Trophoblast cell (in vitro differentiated cells and primary cell): ENCODE results near the gene CNKSR3.
A peak's percentile ranks its signal among the peaks of the same experiment; 100 is the strongest.

Experiments
- DNase-seq, 2 donors: peaks; one replicate each; pipeline ENCODE4 v3.0.0-alpha.2; 2016
- H2AFZ ChIP-seq: 2 replicates; pipeline ENCODE4 v1.6.1; 2013; ENCODE audit warnings: low read length, moderate library complexity, mild to moderate bottlenecking; ENCODE audit not compliant: insufficient read depth, poor library complexity
- H2AK5ac ChIP-seq: 2 replicates; pipeline ENCODE4 v1.6.1; 2013; ENCODE audit warnings: mild to moderate bottlenecking, low read length
- H2BK120ac ChIP-seq: 2 replicates; pipeline ENCODE4 v1.6.1; 2013; ENCODE audit warnings: low read length, mild to moderate bottlenecking, moderate library complexity; ENCODE audit not compliant: insufficient read depth, poor library complexity
- H2BK12ac ChIP-seq: 2 replicates; pipeline ENCODE4 v1.6.1; 2013; ENCODE audit warnings: mild to moderate bottlenecking, low read length, moderate library complexity
- H2BK5ac ChIP-seq: 2 replicates; pipeline ENCODE4 v1.6.1; 2013; ENCODE audit warnings: low read length, low read depth, moderate library complexity, mild to moderate bottlenecking; ENCODE audit not compliant: poor library complexity
- H3K14ac ChIP-seq: 2 replicates; pipeline ENCODE4 v1.6.1; 2013; ENCODE audit warnings: mild to moderate bottlenecking, low read length
- H3K18ac ChIP-seq: 2 replicates; pipeline ENCODE4 v1.6.1; 2013; ENCODE audit warnings: mild to moderate bottlenecking, low read length
- H3K23ac ChIP-seq: 2 replicates; pipeline ENCODE4 v1.6.1; 2013; ENCODE audit warnings: low read length
- H3K27ac ChIP-seq: 2 replicates; pipeline ENCODE4 v1.5.1; 2013; ENCODE audit warnings: low read depth, mild to moderate bottlenecking, inconsistent platforms, low read length, moderate library complexity
- H3K27me3 ChIP-seq: 2 replicates; pipeline ENCODE4 v1.6.1; 2013; ENCODE audit warnings: inconsistent platforms, mild to moderate bottlenecking, low read length, moderate library complexity; ENCODE audit not compliant: insufficient read depth
- H3K36me3 ChIP-seq, 2 experiments: 1 replicate in 1 of 2; 2 replicates in 1 of 2; pipeline ENCODE4 v1.6.1; 2013; ENCODE audit warnings: low read length in 2 of 2, mild to moderate bottlenecking in 2 of 2, moderate library complexity in 1 of 2; ENCODE audit not compliant: insufficient read depth in 2 of 2, control insufficient read depth in 1 of 2
- H3K4ac ChIP-seq: 2 replicates; pipeline ENCODE4 v1.6.1; 2013; ENCODE audit warnings: low read depth, mild to moderate bottlenecking, low read length, moderate library complexity
- H3K4me1 ChIP-seq, 2 experiments: 1 replicate in 1 of 2; 2 replicates in 1 of 2; pipeline ENCODE4 v1.6.1; 2013; ENCODE audit warnings: low read length in 2 of 2, mild to moderate bottlenecking in 2 of 2, moderate library complexity in 1 of 2; ENCODE audit not compliant: insufficient read depth in 2 of 2, control insufficient read depth in 1 of 2
- H3K4me2 ChIP-seq: 2 replicates; pipeline ENCODE4 v1.6.1; 2013; ENCODE audit warnings: inconsistent platforms, mild to moderate bottlenecking, low read length, moderate library complexity
- H3K4me3 ChIP-seq: 2 replicates; pipeline ENCODE4 v1.5.1; 2013; ENCODE audit warnings: mild to moderate bottlenecking, low read depth, low read length, inconsistent platforms
- H3K79me1 ChIP-seq: one replicate; pipeline ENCODE4 v1.6.1; 2013; ENCODE audit warnings: low read length
- H3K79me2 ChIP-seq: 2 replicates; pipeline ENCODE4 v1.6.1; 2013; ENCODE audit warnings: low read length, mild to moderate bottlenecking; ENCODE audit not compliant: control insufficient read depth, insufficient read depth, poor library complexity
- H3K9ac ChIP-seq: 2 replicates; pipeline ENCODE4 v1.6.1; 2013; ENCODE audit warnings: mild to moderate bottlenecking, low read length
- H3K9me3 ChIP-seq: 2 replicates; pipeline ENCODE4 v1.6.1; 2013; ENCODE audit warnings: low read depth, mild to moderate bottlenecking, control low read depth, inconsistent platforms, low read length; ENCODE audit not compliant: insufficient read depth
- H4K12ac ChIP-seq: 2 replicates; pipeline ENCODE4 v1.6.1; 2013; ENCODE audit warnings: low read depth, mild to moderate bottlenecking, low read length, moderate library complexity
- H4K8ac ChIP-seq: 2 replicates; pipeline ENCODE4 v1.6.1; 2013; ENCODE audit warnings: low read depth, mild to moderate bottlenecking, low read length, moderate library complexity
- H4K91ac ChIP-seq: one replicate; pipeline ENCODE4 v1.6.1; 2013; ENCODE audit warnings: low read depth, mild to moderate bottlenecking, low read length, moderate library complexity
- WGBS: extraction: QIAGEN DNeasy Blood & Tissue Kit; methylation state at CpG from one replicate; pipeline ENCODE4 v1.1.7; 2013; ENCODE audit warnings: missing lambda C conversion rate; ENCODE audit not compliant: insufficient read length, insufficient coverage; ENCODE audit errors: extremely low coverage; 5-methylcytosine and 5-hydroxymethylcytosine counted together

The CNKSR3 gene

DNA sequence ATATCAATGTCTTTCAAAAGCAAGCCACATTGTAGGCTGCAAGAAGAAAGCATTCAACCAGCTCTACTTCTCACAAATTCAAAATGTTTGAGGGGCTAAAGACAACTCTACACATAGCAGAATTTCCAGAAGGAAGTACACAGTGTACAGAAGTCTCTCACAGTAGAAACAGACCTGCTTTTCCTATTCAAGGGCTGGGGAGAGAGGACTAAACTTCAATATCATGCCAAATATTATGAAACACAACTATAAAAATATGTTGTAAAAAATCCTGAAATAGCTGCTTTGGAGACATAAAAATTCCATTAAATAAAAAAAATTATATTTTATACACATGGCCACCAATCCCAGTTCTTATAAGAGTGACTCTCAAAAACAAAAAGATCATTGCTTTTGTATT is 83.0 kb downstream of the CNKSR3 start:
- Histone ChIP-seq H3K14ac (no peak overlapping the region), H3K4me3 (no peak overlapping the region), H3K4ac (no peak overlapping the region), H4K8ac (no peak overlapping the region), H4K12ac (no peak overlapping the region), H3K23ac (no peak overlapping the region), H3K4me1 (no peaks in the 10 kb centered on the region), H3K4me2 (no peak overlapping the region), H3K9ac (no peak overlapping the region), H2BK120ac (no peak overlapping the region), H2AK5ac (no peak overlapping the region), H3K79me2 (no peaks in the 10 kb centered on the region), H3K27me3 (no peaks in the 10 kb centered on the region), H3K36me3 (no peaks in the 10 kb centered on the region), H2AFZ (no peak overlapping the region), H2BK12ac (no peak overlapping the region), H3K79me1 (no peaks in the 10 kb centered on the region), H4K91ac (no peak overlapping the region), H3K27ac (no peak overlapping the region), H3K9me3 (no peaks in the 10 kb centered on the region), H2BK5ac (no peak overlapping the region), H3K18ac (no peak overlapping the region)
- DNase-seq: no peak

GRCh38 chr6:154426997-154427396 is 83.5 kb downstream of the CNKSR3 start:
- Histone ChIP-seq H3K27ac (no peak overlapping the region), H3K9me3 (no peaks in the 10 kb centered on the region), H3K4ac (no peak overlapping the region), H3K36me3 (no peaks in the 10 kb centered on the region), H3K23ac (no peak overlapping the region), H2BK12ac (no peak overlapping the region), H3K9ac (no peak overlapping the region), H4K12ac (no peak overlapping the region), H2BK5ac (no peak overlapping the region), H4K8ac (no peak overlapping the region), H2BK120ac (no peak overlapping the region), H2AK5ac (no peak overlapping the region), H3K14ac (no peak overlapping the region), H3K4me1 (no peaks in the 10 kb centered on the region), H3K4me3 (no peak overlapping the region), H3K18ac (no peak overlapping the region), H2AFZ (no peak overlapping the region), H3K27me3 (no peaks in the 10 kb centered on the region), H3K4me2 (no peak overlapping the region), H4K91ac (no peak overlapping the region), H3K79me2 (no peaks in the 10 kb centered on the region), H3K79me1 (no peaks in the 10 kb centered on the region)
- no peak for DNase-seq
- no CpG with 5 or more reads among the region's 1 CpG for WGBS

- Histone ChIP-seq H3K18ac (no peak overlapping the region), H3K27me3 (no peaks in the 10 kb centered on the region), H4K91ac (no peak overlapping the region), H3K79me2 (no peaks in the 10 kb centered on the region), H2AFZ (no peak overlapping the region), H3K9me3 (no peaks in the 10 kb centered on the region), H3K14ac (no peak overlapping the region), H2BK5ac (no peak overlapping the region), H3K4me2 (no peak overlapping the region), H3K4ac (no peak overlapping the region), H3K9ac (no peak overlapping the region), H3K23ac (no peak overlapping the region), H3K4me1 (no peaks in the 10 kb centered on the region), H2BK12ac (no peak overlapping the region), H3K4me3 (no peak overlapping the region), H2AK5ac (no peak overlapping the region), H3K79me1 (no peaks in the 10 kb centered on the region), H4K12ac (no peak overlapping the region), H3K36me3 (peaks cover 0 to 1% of the 10 kb centered on the region in 2 experiments), H2BK120ac (no peak overlapping the region), H4K8ac (no peak overlapping the region), H3K27ac (no peak overlapping the region)
- no CpG with 5 or more reads among the region's 4 CpGs for WGBS
- DNase-seq: peak in 1 of 2 donors; percentile 41
These were observed 85.5 kb downstream of the CNKSR3 start for GRCh38 chr6:154425034-154425433.

DNA sequence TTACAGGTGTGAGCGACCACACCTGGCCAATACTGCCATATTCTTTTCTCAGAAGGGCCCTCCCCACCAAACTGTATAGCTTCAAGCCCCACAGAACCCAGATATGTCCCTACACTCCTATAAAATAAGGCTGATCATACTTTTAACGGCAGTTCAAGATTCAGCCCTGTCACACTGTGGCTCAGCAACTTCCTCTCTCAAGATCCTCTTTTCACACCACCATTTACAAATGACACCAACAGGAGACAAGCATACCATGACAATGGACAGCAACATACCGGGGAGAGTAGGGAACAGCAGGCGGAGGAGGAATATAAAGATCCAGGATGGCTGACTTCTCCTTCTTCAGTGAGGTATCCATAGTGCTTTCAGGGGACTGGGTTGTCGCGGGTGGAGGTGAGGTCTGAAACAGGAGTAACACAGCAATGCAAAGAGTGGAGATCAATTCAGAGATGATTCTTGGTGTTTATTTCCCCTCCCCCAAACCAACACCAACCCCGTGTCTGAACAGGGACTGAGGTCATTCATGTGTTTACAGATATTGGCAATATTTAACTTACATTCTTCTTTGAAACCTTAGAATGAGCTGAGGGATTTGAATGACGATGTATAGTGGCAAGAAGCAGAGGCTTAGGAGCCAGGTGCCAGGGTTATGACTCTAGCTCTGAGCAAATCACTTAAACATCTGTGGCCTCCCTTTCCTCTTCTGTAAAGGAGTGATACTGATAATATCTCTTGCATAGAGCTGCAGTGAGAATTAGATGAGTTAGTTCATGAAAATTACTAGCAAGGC is 96.3 kb downstream of the CNKSR3 start:
- Histone ChIP-seq H3K36me3 (no peaks in the 10 kb centered on the region), H2BK5ac (no peak overlapping the region), H2AK5ac (no peak overlapping the region), H3K4me3 (no peak overlapping the region), H2BK12ac (no peak overlapping the region), H3K27me3 (no peaks in the 10 kb centered on the region), H3K18ac (no peak overlapping the region), H4K91ac (no peak overlapping the region), H4K12ac (no peak overlapping the region), H3K23ac (no peak overlapping the region), H3K4ac (no peak overlapping the region), H3K4me1 (peaks cover 2 to 5% of the 10 kb centered on the region in 2 experiments), H3K79me2 (no peaks in the 10 kb centered on the region), H3K14ac (no peak overlapping the region), H3K27ac (no peak overlapping the region), H3K79me1 (no peaks in the 10 kb centered on the region), H2AFZ (no peak overlapping the region), H4K8ac (no peak overlapping the region), H2BK120ac (no peak overlapping the region), H3K4me2 (no peak overlapping the region), H3K9ac (no peak overlapping the region), H3K9me3 (no peaks in the 10 kb centered on the region)
- DNase-seq: peak; percentile 63 to 80
- WGBS: no CpG with 5 or more reads among the region's 8 CpGs
